HG03064 (cell line): ENCODE measurements around the gene PACRG.

ENCODE experiments used
- ATAC-seq: cut with Tn5 transposase; IDR thresholded peaks from one replicate; pipeline ENCODE4 v1.9.1; 2021; ENCODE audit warnings: low read depth; ENCODE audit not compliant: unreplicated experiment

Gene PACRG

GRCh38 chr6:163188746-163189145, 461.0 kb downstream of the PACRG start:
- ATAC-seq: no peak

GRCh38 chr6:163189609-163190008, 461.8 kb downstream of the PACRG start:
- no peak for ATAC-seq

GRCh38 chr6:163190786-163191185, 463.0 kb downstream of the PACRG start:
- ATAC-seq: no peak

GRCh38 chr6:163191704-163192537, 464.1 kb downstream of the PACRG start:
- no peak for ATAC-seq

GRCh38 chr6:163192591-163192990, 464.8 kb downstream of the PACRG start:
- no peak for ATAC-seq

GRCh38 chr6:163193326-163193725, 465.6 kb downstream of the PACRG start:
- no peak for ATAC-seq

- no peak for ATAC-seq
These were observed 468.2 kb downstream of the PACRG start for GRCh38 chr6:163195721-163196691.

GRCh38 chr6:163197839-163198238, 470.1 kb downstream of the PACRG start:
- no peak for ATAC-seq

- no peak for ATAC-seq
These were observed 470.6 kb downstream of the PACRG start for GRCh38 chr6:163198396-163198795.

- no peak for ATAC-seq
These were observed 471.6 kb downstream of the PACRG start for GRCh38 chr6:163199371-163199770.

GRCh38 chr6:163200289-163200688, 472.5 kb downstream of the PACRG start:
- ATAC-seq: no peak

GRCh38 chr6:163200694-163201093, 472.9 kb downstream of the PACRG start:
- no peak for ATAC-seq

GRCh38 chr6:163201855-163202254, 474.1 kb downstream of the PACRG start:
- no peak for ATAC-seq

- ATAC-seq: no peak
These were observed 478.4 kb downstream of the PACRG start for GRCh38 chr6:163206196-163206595.

- ATAC-seq: no peak
These were observed 479.9 kb downstream of the PACRG start for GRCh38 chr6:163207431-163208383.

- no peak for ATAC-seq
These were observed 481.2 kb downstream of the PACRG start for GRCh38 chr6:163209005-163209404.

GRCh38 chr6:163212123-163212522, 484.3 kb downstream of the PACRG start:
- no peak for ATAC-seq

GRCh38 chr6:163214259-163214658, 486.5 kb downstream of the PACRG start:
- ATAC-seq: no peak

- no peak for ATAC-seq
These were observed 490.7 kb downstream of the PACRG start for GRCh38 chr6:163218361-163218894.
